Neural progenitor cell (in vitro differentiated cells): ENCODE results near the gene RNF213.

Experiments
- CTCF ChIP-seq: fragments of 200-600 bp; sonication (generic); IDR thresholded peaks from 2 replicates; pipeline ENCODE4 v1.5.1; 2017; ENCODE audit warnings: antibody characterized with exemption, mild to moderate bottlenecking
- EZH2 ChIP-seq: fragments of 200-600 bp; sonication (generic); IDR thresholded peaks from 2 replicates; pipeline ENCODE4 v1.6.1; 2017; ENCODE audit warnings: antibody characterized with exemption, mild to moderate bottlenecking, moderate library complexity
- EZH2phosphoT487 ChIP-seq: fragments of 200-600 bp; sonication (generic); IDR thresholded peaks from 2 replicates; pipeline ENCODE4 v1.6.1; 2017; ENCODE audit warnings: antibody characterized with exemption

- no peak for TF ChIP-seq EZH2
- no peak for TF ChIP-seq CTCF
- TF ChIP-seq EZH2phosphoT487 = no peak
These were observed 128.7 kb downstream of the RNF213 start for GRCh38 chr17:80389011-80389995.
